ENCODE data around the gene MAST4. TPM values are rescaled to one million over a fixed set of nuclear protein-coding genes. Genes with fewer than 3 reads are reported as not detected.

The MAST4 gene
- total RNA-seq, 2 donors from 2014 or later = 11.0 to 11.5 TPM

- 97 to 98% methylated on average over 37 to 44 of the region's 44 CpGs for WGBS, 2 experiments (ENCODE audit: insufficient coverage in 1 of 2, insufficient read length in 1 of 2)
- peak; percentile 62 for DNase-seq
- TF ChIP-seq CTCF (conservative IDR thresholded peaks at IDR 0.05) = no peak
- Histone ChIP-seq H3K9me3 (ENCODE audit: control insufficient read depth, low read length) (no peaks in the 10 kb centered on the region), H3K36me3 (ENCODE audit: control insufficient read depth, insufficient read depth, low read length) (peaks cover 7% of the 10 kb centered on the region), H3K4me3 (ENCODE audit: low read length) (no peak overlapping the region), H3K27me3 (ENCODE audit: control insufficient read depth, insufficient read depth, low read length, poor library complexity, severe bottlenecking) (no peaks in the 10 kb centered on the region), H3K27ac (ENCODE audit: low read depth, low read length) (no peak overlapping the region), H3K9ac (ENCODE audit: extremely low read depth, low read length, poor library complexity, severe bottlenecking) (no peak overlapping the region), H3K4me1 (ENCODE audit: control insufficient read depth, insufficient read depth, low read length) (peaks cover 8% of the 10 kb centered on the region)
- no peak overlapping the region for H3K4me3 Mint-ChIP-seq
- no peaks in the 10 kb centered on the region for H3K27me3 Mint-ChIP-seq (ENCODE audit: insufficient read depth)
- H3K36me3 Mint-ChIP-seq (ENCODE audit: low read depth) = peaks cover 12% of the 10 kb centered on the region
- no peak overlapping the region for H3K27ac Mint-ChIP-seq
- no peaks in the 10 kb centered on the region for H3K9me3 Mint-ChIP-seq
- H3K4me1 Mint-ChIP-seq = peaks cover 26% of the 10 kb centered on the region
Observed at GRCh38 chr5:67163231-67163756, 567.1 kb downstream of the MAST4 start.

- Histone ChIP-seq H3K36me3 (ENCODE audit: control insufficient read depth, insufficient read depth, low read length) (peaks cover 7% of the 10 kb centered on the region), H3K9ac (ENCODE audit: extremely low read depth, low read length, poor library complexity, severe bottlenecking) (no peak overlapping the region), H3K27ac (ENCODE audit: low read depth, low read length) (no peak overlapping the region), H3K9me3 (ENCODE audit: control insufficient read depth, low read length) (no peaks in the 10 kb centered on the region), H3K4me1 (ENCODE audit: control insufficient read depth, insufficient read depth, low read length) (peaks cover 8% of the 10 kb centered on the region), H3K4me3 (ENCODE audit: low read length) (no peak overlapping the region), H3K27me3 (ENCODE audit: control insufficient read depth, insufficient read depth, low read length, poor library complexity, severe bottlenecking) (no peaks in the 10 kb centered on the region)
- H3K27me3 Mint-ChIP-seq (ENCODE audit: insufficient read depth) = no peaks in the 10 kb centered on the region
- H3K4me1 Mint-ChIP-seq = peaks cover 26% of the 10 kb centered on the region
- H3K36me3 Mint-ChIP-seq (ENCODE audit: low read depth) = peaks cover 12% of the 10 kb centered on the region
- WGBS, 2 experiments (ENCODE audit: insufficient coverage in 1 of 2, insufficient read length in 1 of 2) = 92% methylated on average over 31 to 33 of the region's 33 CpGs
- no peak for TF ChIP-seq CTCF (conservative IDR thresholded peaks at IDR 0.05)
- H3K27ac Mint-ChIP-seq = no peak overlapping the region
- H3K9me3 Mint-ChIP-seq = no peaks in the 10 kb centered on the region
- no peak for DNase-seq
- H3K4me3 Mint-ChIP-seq = no peak overlapping the region
Observed at GRCh38 chr5:67163863-67164595, 567.8 kb downstream of the MAST4 start.

GRCh38 chr5:67164856-67165525 is 568.8 kb downstream of the MAST4 start:
- H3K27ac Mint-ChIP-seq = no peak overlapping the region
- H3K36me3 Mint-ChIP-seq (ENCODE audit: low read depth) = peaks cover 12% of the 10 kb centered on the region
- H3K4me3 Mint-ChIP-seq = no peak overlapping the region
- TF ChIP-seq CTCF (conservative IDR thresholded peaks at IDR 0.05) = no peak
- Histone ChIP-seq H3K27ac (ENCODE audit: low read depth, low read length) (no peak overlapping the region), H3K4me3 (ENCODE audit: low read length) (no peak overlapping the region), H3K9me3 (ENCODE audit: control insufficient read depth, low read length) (no peaks in the 10 kb centered on the region), H3K27me3 (ENCODE audit: control insufficient read depth, insufficient read depth, low read length, poor library complexity, severe bottlenecking) (no peaks in the 10 kb centered on the region), H3K36me3 (ENCODE audit: control insufficient read depth, insufficient read depth, low read length) (peaks cover 7% of the 10 kb centered on the region), H3K4me1 (ENCODE audit: control insufficient read depth, insufficient read depth, low read length) (peaks cover 8% of the 10 kb centered on the region), H3K9ac (ENCODE audit: extremely low read depth, low read length, poor library complexity, severe bottlenecking) (no peak overlapping the region)
- H3K27me3 Mint-ChIP-seq (ENCODE audit: insufficient read depth) = no peaks in the 10 kb centered on the region
- peaks cover 26% of the 10 kb centered on the region for H3K4me1 Mint-ChIP-seq
- no peak for DNase-seq
- WGBS, 2 experiments (ENCODE audit: insufficient coverage in 1 of 2, insufficient read length in 1 of 2) = 91 to 94% methylated on average over 12 to 17 of the region's 17 CpGs
- no peaks in the 10 kb centered on the region for H3K9me3 Mint-ChIP-seq

Data from endodermal cell (in vitro differentiated cells).